Measurements from ENCODE around the gene RSPH4A. TPM values are rescaled to one million over a fixed set of nuclear protein-coding genes. Genes with fewer than 3 reads are reported as not detected.

The RSPH4A gene
- polyA plus RNA-seq, 1 donor (not counting 4 experiments of a cell fraction or from before 2014, with no cell fraction given): 0.10 TPM

- Histone ChIP-seq H3K27ac (ENCODE audit: control insufficient read depth, insufficient read depth, low read length) (no peak overlapping the region), H3K27me3 (ENCODE audit: control insufficient read depth, extremely low read depth, insufficient read depth, low read length) (no peaks in the 10 kb centered on the region), H2AFZ (ENCODE audit: control insufficient read depth, low read length) (no peak overlapping the region), H3K9me3 (ENCODE audit: control insufficient read depth, low read depth, low read length) (no peaks in the 10 kb centered on the region), H3K9ac (ENCODE audit: control insufficient read depth, extremely low read depth, insufficient read depth, low read length) (no peak overlapping the region), H3K36me3 (ENCODE audit: control insufficient read depth in 2 of 2, extremely low read depth in 1 of 2, insufficient read depth in 2 of 2, low read length in 2 of 2) (peaks cover 5 to 9% of the 10 kb centered on the region in 2 experiments), H3K4me2 (ENCODE audit: control insufficient read depth, extremely low read depth, insufficient read depth, low read depth, low read length) (no peak overlapping the region), H3K9me1 (ENCODE audit: control insufficient read depth, extremely low read depth, insufficient read depth, low read length) (no peaks in the 10 kb centered on the region), H3K4me3 (ENCODE audit: control insufficient read depth in 2 of 3, extremely low read depth in 1 of 3, insufficient read depth in 2 of 3, low read depth in 1 of 3, low read length in 3 of 3) (no peak overlapping the region), H3K79me2 (ENCODE audit: control insufficient read depth, insufficient read depth, low read length) (peaks cover 62% of the 10 kb centered on the region), H3K4me1 (ENCODE audit: control insufficient read depth, extremely low read depth, insufficient read depth, low read length) (no peaks in the 10 kb centered on the region), H4K20me1 (ENCODE audit: control insufficient read depth, extremely low read depth, insufficient read depth, low read length) (no peaks in the 10 kb centered on the region)
- TF ChIP-seq CTCF (optimal IDR thresholded peaks at IDR 0.05 in 1 of 3, IDR thresholded peaks at IDR 0.05 in 1 of 3, conservative IDR thresholded peaks at IDR 0.05 in 1 of 3; ENCODE audit: extremely low read depth in 1 of 3, insufficient read depth in 2 of 3, low read length in 3 of 3): no peak
- FAIRE-seq (no peak), DNase-seq (ENCODE audit: low read depth, low spot score) (no peak)
- dilution Hi-C loops (cut with MboI; ENCODE audit: extremely low pct_ligation_motif_present, low sequenced_read_pairs): no loop called here
Measured at GRCh38 chr6:116578335-116578734, 37.9 kb upstream of the RSPH4A start.

GRCh38 chr6:116579143-116579542 lies 37.1 kb upstream of the RSPH4A start:
- H3K27me3 ChIP-seq (ENCODE audit: control insufficient read depth, extremely low read depth, insufficient read depth, low read length): no peaks in the 10 kb centered on the region
- no peak overlapping the region for H3K4me3 ChIP-seq (ENCODE audit: control insufficient read depth in 2 of 3, extremely low read depth in 1 of 3, insufficient read depth in 2 of 3, low read depth in 1 of 3, low read length in 3 of 3)
- H3K27ac ChIP-seq (ENCODE audit: control insufficient read depth, insufficient read depth, low read length): no peak overlapping the region
- H3K9me1 ChIP-seq (ENCODE audit: control insufficient read depth, extremely low read depth, insufficient read depth, low read length): no peaks in the 10 kb centered on the region
- H3K36me3 ChIP-seq (ENCODE audit: control insufficient read depth in 2 of 2, extremely low read depth in 1 of 2, insufficient read depth in 2 of 2, low read length in 2 of 2): peaks cover 5 to 9% of the 10 kb centered on the region in 2 experiments
- FAIRE-seq (no peak), DNase-seq (ENCODE audit: low read depth, low spot score) (no peak)
- no peaks in the 10 kb centered on the region for H3K9me3 ChIP-seq (ENCODE audit: control insufficient read depth, low read depth, low read length)
- H2AFZ ChIP-seq (ENCODE audit: control insufficient read depth, low read length): no peak overlapping the region
- no peaks in the 10 kb centered on the region for H4K20me1 ChIP-seq (ENCODE audit: control insufficient read depth, extremely low read depth, insufficient read depth, low read length)
- H3K9ac ChIP-seq (ENCODE audit: control insufficient read depth, extremely low read depth, insufficient read depth, low read length): no peak overlapping the region
- peaks cover 54% of the 10 kb centered on the region for H3K79me2 ChIP-seq (ENCODE audit: control insufficient read depth, insufficient read depth, low read length)
- H3K4me2 ChIP-seq (ENCODE audit: control insufficient read depth, extremely low read depth, insufficient read depth, low read depth, low read length): no peak overlapping the region
- dilution Hi-C loops (cut with MboI; ENCODE audit: extremely low pct_ligation_motif_present, low sequenced_read_pairs): no loop called here
- TF ChIP-seq EZH2 (IDR thresholded peaks at IDR 0.05; ENCODE audit: low read length): no peak
- no peak for TF ChIP-seq CTCF (optimal IDR thresholded peaks at IDR 0.05 in 1 of 3, IDR thresholded peaks at IDR 0.05 in 1 of 3, conservative IDR thresholded peaks at IDR 0.05 in 1 of 3; ENCODE audit: extremely low read depth in 1 of 3, insufficient read depth in 2 of 3, low read length in 3 of 3)
- no peaks in the 10 kb centered on the region for H3K4me1 ChIP-seq (ENCODE audit: control insufficient read depth, extremely low read depth, insufficient read depth, low read length)

Measured in keratinocyte (primary cell).